GM20431 (cell line): ENCODE results near the gene TUB.

Experiments
- in situ Hi-C: fragments of 300-500 bp; cut with MseI, MboI; formaldehyde crosslinking; loops from one replicate; pipeline ENCODE4 v1.15.0; 2020; ENCODE audit warnings: low sequenced_read_pairs; ENCODE audit not compliant: unreplicated experiment

TUB gene

GRCh38 chr11:8041576-8041975 lies 39.4 kb upstream of the TUB start:
- in situ Hi-C loops = no loop called here

- in situ Hi-C loops = no loop called here
Observed at GRCh38 chr11:8043756-8044155, 37.3 kb upstream of the TUB start.

- in situ Hi-C loops = no loop called here
Observed at GRCh38 chr11:8045839-8046238, 35.2 kb upstream of the TUB start.

- in situ Hi-C loops = no loop called here
Observed at GRCh38 chr11:8047382-8047781, 33.6 kb upstream of the TUB start.

- in situ Hi-C loops = no loop called here
Observed at GRCh38 chr11:8049084-8049483, 31.9 kb upstream of the TUB start.

GRCh38 chr11:8055091-8055835 lies 25.7 kb upstream of the TUB start:
- in situ Hi-C loops = no loop called here

- in situ Hi-C loops = no loop called here
Observed at GRCh38 chr11:8055836-8056526, 25.0 kb upstream of the TUB start.

- in situ Hi-C loops = no loop called here
Observed at GRCh38 chr11:8056810-8057463, 24.1 kb upstream of the TUB start.

GRCh38 chr11:8058216-8058615 lies 22.8 kb upstream of the TUB start:
- in situ Hi-C loops = no loop called here

- in situ Hi-C loops = no loop called here
Observed at GRCh38 chr11:8059030-8059429, 22.0 kb upstream of the TUB start.

GRCh38 chr11:8059571-8060011 lies 21.4 kb upstream of the TUB start:
- in situ Hi-C loops = no loop called here

GRCh38 chr11:8060146-8060719 lies 20.8 kb upstream of the TUB start:
- in situ Hi-C loops = no loop called here

GRCh38 chr11:8060801-8061554 lies 20.0 kb upstream of the TUB start:
- in situ Hi-C loops = no loop called here

- in situ Hi-C loops = no loop called here
Observed at GRCh38 chr11:8061555-8062428, 19.2 kb upstream of the TUB start.

GRCh38 chr11:8062781-8063257 lies 18.2 kb upstream of the TUB start:
- in situ Hi-C loops = no loop called here

- in situ Hi-C loops = no loop called here
Observed at GRCh38 chr11:8063324-8063723, 17.7 kb upstream of the TUB start.

GRCh38 chr11:8065031-8065430 lies 16.0 kb upstream of the TUB start:
- in situ Hi-C loops = no loop called here

- in situ Hi-C loops = no loop called here
Observed at GRCh38 chr11:8066036-8066910, 14.7 kb upstream of the TUB start.
